AG04450 (cell line): ENCODE data around the gene KDM5C. TPM values are rescaled to one million over a fixed set of nuclear protein-coding genes. Genes with fewer than 3 reads are reported as not detected.

Experiments used
- CTCF ChIA-PET: fragments of 300-600, 350-600 bp; formaldehyde crosslinking; extraction: SDS; loops from one replicate; lab custom pipeline; 2022; ENCODE audit warnings: antibody characterized with exemption, inconsistent platforms; lab: Charles Lee
- POLR2A ChIA-PET: fragments of 350-600 bp; formaldehyde crosslinking; extraction: SDS; loops from one replicate; lab custom pipeline; 2021; ENCODE audit warnings: antibody characterized with exemption, inconsistent platforms; lab: Yijun Ruan, JAX
- DNase-seq: peaks from one replicate; pipeline ENCODE4 v3.0.0-alpha.2; 2011; ENCODE audit warnings: low read depth, low spot score
- H3K27ac ChIP-seq: one replicate; pipeline ENCODE4 v1.5.1; 2012; ENCODE audit warnings: low read depth, low read length, control low read depth
- H3K27me3 ChIP-seq: one replicate; pipeline ENCODE4 v1.6.0; 2012; ENCODE audit warnings: low read length; ENCODE audit not compliant: control insufficient read depth, insufficient read depth
- H3K4me3 ChIP-seq: 2 replicates; pipeline ENCODE4 v1.5.1; 2011; ENCODE audit warnings: mild to moderate bottlenecking, low read depth, low read length, control low read depth
- H3K9me3 ChIP-seq: 2 replicates; pipeline ENCODE4 v1.5.1; 2012; ENCODE audit warnings: low read length; ENCODE audit not compliant: control insufficient read depth, insufficient read depth
- CTCF ChIP-seq: IDR thresholded peaks from 2 replicates; pipeline ENCODE4 v1.5.1; 2011; ENCODE audit warnings: low read depth, low read length, control low read depth, inconsistent platforms
- polyA plus RNA-seq: library from polyadenylated mRNA; depleted of rRNA; stranded (reverse); fragments of >200 nt; gene quantifications from 2 replicates; pipeline ENCODE4 v1.2.3, GENCODE V29; 2011

The KDM5C gene
- polyA plus RNA-seq, 1 experiment: 42.7 TPM

- TF ChIP-seq CTCF: no peak
- ChIA-PET POLR2A (interaction anchor here (0.8 to 1.0 kb wide), 2 partner anchors 10 to 37 kb away, joined by 4 to 5 read pairs; partner anchors contain the start of gene KDM5C), CTCF (interaction anchor here (0.7 to 2.1 kb wide), 3 partner anchors 10 to 25 kb away, joined by 4 to 6 read pairs (median 5); no protein-coding TSS in a partner anchor)
- Histone ChIP-seq H3K9me3 (no peaks in the 10 kb centered on the region), H3K27ac (peak overlapping the region; percentile 21), H3K27me3 (no peaks in the 10 kb centered on the region), H3K4me3 (no peak overlapping the region)
- no peak for DNase-seq
Observed at GRCh38 chrX:53262189-53262917, 37.3 kb upstream of the KDM5C start.

GRCh38 chrX:53261355-53261972 is 36.5 kb upstream of the KDM5C start:
- Histone ChIP-seq H3K9me3 (no peaks in the 10 kb centered on the region), H3K27ac (no peak overlapping the region), H3K27me3 (no peaks in the 10 kb centered on the region), H3K4me3 (no peak overlapping the region)
- TF ChIP-seq CTCF: no peak
- POLR2A ChIA-PET: no interaction called here
- CTCF ChIA-PET: interaction anchor here (0.8 to 2.1 kb wide), 2 partner anchors 21 to 25 kb away, joined by 4 to 6 read pairs; no protein-coding TSS in a partner anchor
- no peak for DNase-seq

GRCh38 chrX:53260836-53261235 is 35.8 kb upstream of the KDM5C start:
- H3K4me3 ChIP-seq: no peak overlapping the region
- CTCF ChIA-PET: no interaction called here
- H3K27ac ChIP-seq: no peak overlapping the region
- DNase-seq: no peak
- no peaks in the 10 kb centered on the region for H3K27me3 ChIP-seq
- POLR2A ChIA-PET: no interaction called here
- no peak for TF ChIP-seq CTCF
- H3K9me3 ChIP-seq: no peaks in the 10 kb centered on the region

GRCh38 chrX:53257670-53258423 is 32.8 kb upstream of the KDM5C start:
- TF ChIP-seq CTCF: no peak
- H3K9me3 ChIP-seq: no peaks in the 10 kb centered on the region
- DNase-seq: no peak
- ChIA-PET POLR2A (no interaction called here), CTCF (interaction anchor here (1.1 to 1.3 kb wide), 2 partner anchors 14 to 200 kb away, joined by 4 read pairs; no protein-coding TSS in a partner anchor)
- H3K27me3 ChIP-seq: no peaks in the 10 kb centered on the region
- H3K4me3 ChIP-seq: no peak overlapping the region
- no peak overlapping the region for H3K27ac ChIP-seq
